HepG2 (cell line): ENCODE data around the gene ELL. TPM values are rescaled to one million over a fixed set of nuclear protein-coding genes. Genes with fewer than 3 reads are reported as not detected.

Experiments
- JARID2 ChIP-seq: sonication (generic); formaldehyde crosslinking; IDR thresholded peaks from 2 replicates; pipeline ENCODE4 v1.8.1; 2023; ENCODE audit warnings: missing genetic modification reagents, inconsistent platforms; ENCODE audit not compliant: insufficient replicate concordance
- NFIC ChIP-seq: IDR thresholded peaks from 2 replicates; pipeline ENCODE4 v1.6.1; 2012; ENCODE audit warnings: mild to moderate bottlenecking, low read length, inconsistent platforms
- NONO ChIP-seq, 2 experiments: fragments of 450-650 bp in 1 of 2; sonication (generic) in 1 of 2; formaldehyde crosslinking in 1 of 2; IDR thresholded peaks in 1 of 2; conservative IDR thresholded peaks in 1 of 2; 2 replicates each; pipeline versions ENCODE4 v1.6.1 to v1.8.0; 2017 to 2022; ENCODE audit warnings: mild to moderate bottlenecking in 1 of 2, missing genetic modification reagents in 1 of 2, moderate library complexity in 1 of 2
- RARG ChIP-seq: sonication (generic); formaldehyde crosslinking; IDR thresholded peaks from 2 replicates; pipeline ENCODE4 v1.4.0; 2020; ENCODE audit warnings: low read depth, mild to moderate bottlenecking, missing genetic modification reagents
- RNF2 ChIP-seq: fragments of 450-650 bp; conservative IDR thresholded peaks from 2 replicates; pipeline ENCODE4 v1.6.1; 2016; ENCODE audit warnings: low read depth
- SMAD9 ChIP-seq: sonication (generic); formaldehyde crosslinking; IDR thresholded peaks from 2 replicates; pipeline ENCODE4 v1.5.1; 2020; ENCODE audit warnings: mild to moderate bottlenecking, missing genetic modification reagents
- SRF ChIP-seq: IDR thresholded peaks from 2 replicates; pipeline ENCODE4 v1.6.1; 2011; ENCODE audit warnings: mild to moderate bottlenecking, low read depth, low read length, moderate library complexity
- ZNF10 ChIP-seq: sonication (generic); formaldehyde crosslinking; IDR thresholded peaks from 2 replicates; pipeline ENCODE4 v1.4.0; 2020; ENCODE audit warnings: mild to moderate bottlenecking, low read depth, missing genetic modification reagents, borderline replicate concordance
- ZNF557 ChIP-seq: sonication (generic); formaldehyde crosslinking; IDR thresholded peaks from 2 replicates; pipeline ENCODE4 v1.4.0; 2020; ENCODE audit warnings: missing genetic modification reagents
- ZNF703 ChIP-seq: sonication (generic); formaldehyde crosslinking; IDR thresholded peaks from 2 replicates; pipeline ENCODE4 v1.5.1; 2020; ENCODE audit warnings: missing genetic modification reagents, mild to moderate bottlenecking, moderate library complexity, borderline replicate concordance
- polyA plus RNA-seq, 8 experiments: library from polyadenylated mRNA; depleted of rRNA in 3 of 8; stranded (reverse) in 7 of 8; unstranded in 1 of 8; fragments of >200 nt; fragmentation: Illumina TruSeq in 4 of 8; extraction: Trizol in 4 of 8; gene quantifications; 2 replicates each; pipeline versions ENCODE4 v1.2.1 to v1.2.3, GENCODE V29; 2011 to 2016; ENCODE audit warnings: low read depth in 4 of 8, missing spikeins in 1 of 8, mixed read lengths in 1 of 8; ENCODE audit not compliant: insufficient read depth in 1 of 8
- total RNA-seq, 5 experiments: library from RNA; depleted of rRNA; stranded (reverse); fragments of >200 nt; fragmentation: Illumina TruSeq; extraction: Trizol; gene quantifications; 2 replicates each; pipeline ENCODE4 v1.2.3, GENCODE V29; 2016; ENCODE audit warnings: low read depth in 1 of 5
- TF ChIP-seq, protein P1 (sequence below), 2 experiments: sonication (generic) in 1 of 2; formaldehyde crosslinking in 1 of 2; IDR thresholded peaks; 2 replicates each; pipeline versions ENCODE4 v1.5.1 to v1.6.1; 2011 to 2020; ENCODE audit warnings: borderline replicate concordance in 1 of 2, low read depth in 1 of 2, low read length in 1 of 2, mild to moderate bottlenecking in 1 of 2, missing genetic modification reagents in 1 of 2, moderate library complexity in 1 of 2
- TF ChIP-seq, protein P2 (sequence below): sonication (generic); formaldehyde crosslinking; IDR thresholded peaks from 2 replicates; pipeline ENCODE4 v1.5.0; 2020; ENCODE audit warnings: missing genetic modification reagents
- TF ChIP-seq, protein P3 (sequence below), 2 experiments: IDR thresholded peaks; 2 replicates each; pipeline ENCODE4 v1.6.1; 2011 to 2012; ENCODE audit warnings: low read length in 2 of 2, borderline replicate concordance in 1 of 2, low read depth in 1 of 2, mild to moderate bottlenecking in 1 of 2, moderate library complexity in 1 of 2
- TF ChIP-seq, protein P4 (sequence below): IDR thresholded peaks from 2 replicates; pipeline ENCODE4 v1.4.0; 2020; ENCODE audit warnings: mild to moderate bottlenecking, missing genetic modification reagents
- TF ChIP-seq, protein P5 (sequence below): sonication (generic); formaldehyde crosslinking; IDR thresholded peaks from 2 replicates; pipeline ENCODE4 v1.8.0; 2022; ENCODE audit warnings: missing genetic modification reagents, low read depth, mild to moderate bottlenecking, borderline replicate concordance

ELL gene
- total and polyA plus RNA-seq, 2 of the 13 experiments (the other 11 are each of a cell fraction or from before 2014, with no cell fraction given) = 3.7 to 5.4 TPM

DNA sequence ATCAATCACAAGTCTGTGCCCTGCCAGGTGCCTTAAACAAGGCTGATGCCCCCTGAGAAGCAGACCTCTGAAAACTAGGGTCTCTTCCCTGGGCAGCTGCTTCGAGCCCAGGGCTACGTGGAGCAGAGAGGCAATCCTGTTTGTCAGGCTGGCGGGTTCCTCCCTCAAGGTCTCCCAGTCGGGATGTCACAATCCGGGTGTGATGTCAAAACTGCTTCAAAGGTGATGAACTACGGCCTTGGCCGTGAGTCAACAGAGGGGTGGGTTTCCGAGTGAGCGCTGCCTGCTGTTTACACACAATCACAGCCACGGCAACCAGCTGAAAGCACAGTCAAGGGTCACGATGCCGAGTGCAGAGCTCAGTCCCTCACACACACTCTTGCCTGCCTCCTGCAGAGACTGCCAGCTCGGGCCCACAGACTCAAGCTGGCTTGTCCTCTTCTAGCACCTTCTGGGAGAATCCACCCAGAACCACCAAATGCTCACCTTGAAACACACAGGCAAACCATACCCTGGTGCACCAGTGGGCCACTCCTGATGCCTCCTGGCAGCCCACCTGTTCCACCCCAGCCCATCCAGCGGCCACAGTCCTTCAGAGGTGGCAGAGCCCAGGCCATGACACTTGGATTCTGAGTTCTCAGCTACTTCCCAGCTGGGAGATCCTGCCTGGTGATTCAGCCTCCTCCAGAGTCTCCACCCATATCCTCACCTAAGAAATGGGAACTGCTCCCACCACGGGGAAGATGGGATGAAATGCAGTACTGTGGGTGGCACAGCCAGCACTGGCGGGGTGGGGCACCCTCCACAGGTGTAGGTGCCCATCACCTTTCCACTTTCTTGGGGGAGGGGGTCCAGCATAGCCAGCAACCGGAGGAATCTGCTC, 6.8 kb downstream of the ELL start (continued):
- TF ChIP-seq ZNF703 (CRISPR knock-in tag) = peak; percentile 88
- TF ChIP-seq, protein P1, sequence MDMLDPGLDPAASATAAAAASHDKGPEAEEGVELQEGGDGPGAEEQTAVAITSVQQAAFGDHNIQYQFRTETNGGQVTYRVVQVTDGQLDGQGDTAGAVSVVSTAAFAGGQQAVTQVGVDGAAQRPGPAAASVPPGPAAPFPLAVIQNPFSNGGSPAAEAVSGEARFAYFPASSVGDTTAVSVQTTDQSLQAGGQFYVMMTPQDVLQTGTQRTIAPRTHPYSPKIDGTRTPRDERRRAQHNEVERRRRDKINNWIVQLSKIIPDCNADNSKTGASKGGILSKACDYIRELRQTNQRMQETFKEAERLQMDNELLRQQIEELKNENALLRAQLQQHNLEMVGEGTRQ (IDR thresholded peaks at IDR 0.05; ENCODE audit: low read depth, low read length) = 0 out of 2 replicates have a peak, but pooled peaks have one; percentile 22
- TF ChIP-seq, protein P1 (CRISPR knock-in tag; IDR thresholded peaks at IDR 0.05; ENCODE audit: borderline replicate concordance) = no peak
- peak; percentile 65 for TF ChIP-seq JARID2
- no peak for TF ChIP-seq NONO (IDR thresholded peaks at IDR 0.05)
- peak; percentile 98 for TF ChIP-seq NONO (CRISPR knock-in tag; conservative IDR thresholded peaks at IDR 0.05)
- TF ChIP-seq ZNF10 (CRISPR knock-in tag) = no peak
- no peak for TF ChIP-seq RNF2
- TF ChIP-seq, protein P2, sequence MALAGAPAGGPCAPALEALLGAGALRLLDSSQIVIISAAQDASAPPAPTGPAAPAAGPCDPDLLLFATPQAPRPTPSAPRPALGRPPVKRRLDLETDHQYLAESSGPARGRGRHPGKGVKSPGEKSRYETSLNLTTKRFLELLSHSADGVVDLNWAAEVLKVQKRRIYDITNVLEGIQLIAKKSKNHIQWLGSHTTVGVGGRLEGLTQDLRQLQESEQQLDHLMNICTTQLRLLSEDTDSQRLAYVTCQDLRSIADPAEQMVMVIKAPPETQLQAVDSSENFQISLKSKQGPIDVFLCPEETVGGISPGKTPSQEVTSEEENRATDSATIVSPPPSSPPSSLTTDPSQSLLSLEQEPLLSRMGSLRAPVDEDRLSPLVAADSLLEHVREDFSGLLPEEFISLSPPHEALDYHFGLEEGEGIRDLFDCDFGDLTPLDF = peak; percentile 75; the same call in 1 of the 2 replicates
- TF ChIP-seq, protein P3, sequence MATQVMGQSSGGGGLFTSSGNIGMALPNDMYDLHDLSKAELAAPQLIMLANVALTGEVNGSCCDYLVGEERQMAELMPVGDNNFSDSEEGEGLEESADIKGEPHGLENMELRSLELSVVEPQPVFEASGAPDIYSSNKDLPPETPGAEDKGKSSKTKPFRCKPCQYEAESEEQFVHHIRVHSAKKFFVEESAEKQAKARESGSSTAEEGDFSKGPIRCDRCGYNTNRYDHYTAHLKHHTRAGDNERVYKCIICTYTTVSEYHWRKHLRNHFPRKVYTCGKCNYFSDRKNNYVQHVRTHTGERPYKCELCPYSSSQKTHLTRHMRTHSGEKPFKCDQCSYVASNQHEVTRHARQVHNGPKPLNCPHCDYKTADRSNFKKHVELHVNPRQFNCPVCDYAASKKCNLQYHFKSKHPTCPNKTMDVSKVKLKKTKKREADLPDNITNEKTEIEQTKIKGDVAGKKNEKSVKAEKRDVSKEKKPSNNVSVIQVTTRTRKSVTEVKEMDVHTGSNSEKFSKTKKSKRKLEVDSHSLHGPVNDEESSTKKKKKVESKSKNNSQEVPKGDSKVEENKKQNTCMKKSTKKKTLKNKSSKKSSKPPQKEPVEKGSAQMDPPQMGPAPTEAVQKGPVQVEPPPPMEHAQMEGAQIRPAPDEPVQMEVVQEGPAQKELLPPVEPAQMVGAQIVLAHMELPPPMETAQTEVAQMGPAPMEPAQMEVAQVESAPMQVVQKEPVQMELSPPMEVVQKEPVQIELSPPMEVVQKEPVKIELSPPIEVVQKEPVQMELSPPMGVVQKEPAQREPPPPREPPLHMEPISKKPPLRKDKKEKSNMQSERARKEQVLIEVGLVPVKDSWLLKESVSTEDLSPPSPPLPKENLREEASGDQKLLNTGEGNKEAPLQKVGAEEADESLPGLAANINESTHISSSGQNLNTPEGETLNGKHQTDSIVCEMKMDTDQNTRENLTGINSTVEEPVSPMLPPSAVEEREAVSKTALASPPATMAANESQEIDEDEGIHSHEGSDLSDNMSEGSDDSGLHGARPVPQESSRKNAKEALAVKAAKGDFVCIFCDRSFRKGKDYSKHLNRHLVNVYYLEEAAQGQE (IDR thresholded peaks at IDR 0.05; ENCODE audit: borderline replicate concordance in 1 of 2, low read depth in 1 of 2, low read length in 2 of 2) = peak in 1 of 2 experiments; percentile 83; a peak in 2 of 4 replicates
- TF ChIP-seq, protein P4, sequence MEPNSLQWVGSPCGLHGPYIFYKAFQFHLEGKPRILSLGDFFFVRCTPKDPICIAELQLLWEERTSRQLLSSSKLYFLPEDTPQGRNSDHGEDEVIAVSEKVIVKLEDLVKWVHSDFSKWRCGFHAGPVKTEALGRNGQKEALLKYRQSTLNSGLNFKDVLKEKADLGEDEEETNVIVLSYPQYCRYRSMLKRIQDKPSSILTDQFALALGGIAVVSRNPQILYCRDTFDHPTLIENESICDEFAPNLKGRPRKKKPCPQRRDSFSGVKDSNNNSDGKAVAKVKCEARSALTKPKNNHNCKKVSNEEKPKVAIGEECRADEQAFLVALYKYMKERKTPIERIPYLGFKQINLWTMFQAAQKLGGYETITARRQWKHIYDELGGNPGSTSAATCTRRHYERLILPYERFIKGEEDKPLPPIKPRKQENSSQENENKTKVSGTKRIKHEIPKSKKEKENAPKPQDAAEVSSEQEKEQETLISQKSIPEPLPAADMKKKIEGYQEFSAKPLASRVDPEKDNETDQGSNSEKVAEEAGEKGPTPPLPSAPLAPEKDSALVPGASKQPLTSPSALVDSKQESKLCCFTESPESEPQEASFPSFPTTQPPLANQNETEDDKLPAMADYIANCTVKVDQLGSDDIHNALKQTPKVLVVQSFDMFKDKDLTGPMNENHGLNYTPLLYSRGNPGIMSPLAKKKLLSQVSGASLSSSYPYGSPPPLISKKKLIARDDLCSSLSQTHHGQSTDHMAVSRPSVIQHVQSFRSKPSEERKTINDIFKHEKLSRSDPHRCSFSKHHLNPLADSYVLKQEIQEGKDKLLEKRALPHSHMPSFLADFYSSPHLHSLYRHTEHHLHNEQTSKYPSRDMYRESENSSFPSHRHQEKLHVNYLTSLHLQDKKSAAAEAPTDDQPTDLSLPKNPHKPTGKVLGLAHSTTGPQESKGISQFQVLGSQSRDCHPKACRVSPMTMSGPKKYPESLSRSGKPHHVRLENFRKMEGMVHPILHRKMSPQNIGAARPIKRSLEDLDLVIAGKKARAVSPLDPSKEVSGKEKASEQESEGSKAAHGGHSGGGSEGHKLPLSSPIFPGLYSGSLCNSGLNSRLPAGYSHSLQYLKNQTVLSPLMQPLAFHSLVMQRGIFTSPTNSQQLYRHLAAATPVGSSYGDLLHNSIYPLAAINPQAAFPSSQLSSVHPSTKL = peak; percentile 98
- TF ChIP-seq SRF = 0 out of 2 replicates have a peak, but pooled peaks have one; percentile 5
- TF ChIP-seq ZNF557 = no peak
- TF ChIP-seq NFIC = peak; percentile 88
- no peak for TF ChIP-seq SMAD9 (CRISPR knock-in tag)
- no peak for TF ChIP-seq RARG (CRISPR knock-in tag)
- TF ChIP-seq, protein P5, sequence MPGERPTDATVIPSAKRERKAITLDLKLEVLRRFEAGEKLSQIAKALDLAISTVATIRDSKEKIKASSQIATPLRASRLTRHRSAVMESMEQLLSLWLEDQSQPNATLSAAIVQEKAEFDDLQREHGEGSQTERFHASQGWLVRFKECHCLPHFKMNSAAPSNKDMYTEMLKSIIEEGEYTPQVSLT (CRISPR knock-in tag) = no peak
